CD4-positive, alpha-beta T cell (primary cell): Measurements from ENCODE around the gene TPK1. TPM values are rescaled to one million over a fixed set of nuclear protein-coding genes. Genes with fewer than 3 reads are reported as not detected.

Experiments used
- ATAC-seq: fragments of 200-7000 bp; cut with Tn5 transposase; one replicate; pipeline ENCODE4 v1.10.0; 2022; ENCODE audit warnings: mild to moderate bottlenecking; ENCODE audit not compliant: poor library complexity
- CTCF ChIA-PET: fragments of 350-600 bp; sonication (Branson Sonifier 250); formaldehyde crosslinking; loops from one replicate; lab custom pipeline; 2021; ENCODE audit warnings: antibody characterized with exemption, inconsistent platforms; lab: Charles Lee
- POLR2A ChIA-PET: fragments of 350-600 bp; sonication (Branson Sonifier 250); formaldehyde crosslinking; loops from one replicate; lab custom pipeline; 2021; ENCODE audit warnings: antibody characterized with exemption, inconsistent platforms; lab: Charles Lee
- DNase-seq, 14 experiments: peaks; one replicate each; pipeline ENCODE4 v3.0.0-alpha.2; 2013 to 2020; ENCODE audit warnings: mixed read lengths in 2 of 14
- H3K27ac ChIP-seq, 2 donors: one replicate each; pipeline versions ENCODE4 v1.5.1 to v1.7.0; 2013; ENCODE audit warnings: low read length in 2 of 2, low read depth in 1 of 2, mild to moderate bottlenecking in 1 of 2
- H3K27me3 ChIP-seq, 2 experiments: 1 replicate in 1 of 2; 2 replicates in 1 of 2; pipeline versions ENCODE4 v1.6.1 to v1.7.0; 2013; ENCODE audit warnings: low read length in 2 of 2, control low read depth in 1 of 2, mild to moderate bottlenecking in 1 of 2, moderate library complexity in 1 of 2; ENCODE audit not compliant: insufficient read depth in 2 of 2, control insufficient read depth in 1 of 2
- H3K36me3 ChIP-seq: one replicate; pipeline ENCODE4 v1.6.1; 2013; ENCODE audit warnings: low read length, control low read depth; ENCODE audit not compliant: insufficient read depth
- H3K4me1 ChIP-seq: one replicate; pipeline ENCODE4 v1.6.1; 2013; ENCODE audit warnings: low read length, control low read depth; ENCODE audit not compliant: insufficient read depth
- H3K4me3 ChIP-seq: one replicate; pipeline ENCODE4 v1.5.1; 2013; ENCODE audit warnings: mild to moderate bottlenecking, low read length, moderate library complexity
- H3K9me3 ChIP-seq, 2 experiments: 1 replicate in 1 of 2; 2 replicates in 1 of 2; pipeline versions ENCODE4 v1.6.1 to v1.7.0; 2013; ENCODE audit warnings: low read length in 2 of 2, mild to moderate bottlenecking in 2 of 2, control low read depth in 1 of 2, moderate library complexity in 1 of 2; ENCODE audit not compliant: control insufficient read depth in 1 of 2, insufficient read depth in 1 of 2
- H3K27ac Mint-ChIP-seq: one replicate; pipeline ENCODE4 v1.8.0; 2020; ENCODE audit warnings: mixed read lengths
- H3K27me3 Mint-ChIP-seq: one replicate; pipeline ENCODE4 v1.8.0; 2021; ENCODE audit warnings: mixed read lengths
- H3K36me3 Mint-ChIP-seq: one replicate; pipeline ENCODE4 v1.8.0; 2021; ENCODE audit warnings: low read depth, mixed read lengths
- H3K4me1 Mint-ChIP-seq: one replicate; pipeline ENCODE4 v1.8.0; 2021; ENCODE audit warnings: low read depth, mixed read lengths
- H3K4me3 Mint-ChIP-seq: one replicate; pipeline ENCODE4 v1.8.0; 2020; ENCODE audit warnings: mild to moderate bottlenecking, mixed read lengths
- H3K9me3 Mint-ChIP-seq: one replicate; pipeline ENCODE4 v1.8.0; 2020; ENCODE audit warnings: mixed read lengths
- intact Hi-C, 2 experiments: fragments of 100-400 bp; cut with DNase I in 1 of 2; cut with micrococcal nuclease in 1 of 2; formaldehyde crosslinking; loops; one replicate each; pipeline versions ENCODE4 v1.15.1 to v1.9.0; 2023 to 2025; cut with DNase I, micrococcal nuclease
- total RNA-seq, 174 experiments: library from RNA in 2 of 174; stranded (reverse) in 2 of 174; gene quantifications; one replicate each; pipeline ENCODE4 v1.2.3 and lab custom pipeline; 2021 to 2026
- TF ChIP-seq, protein P1 (sequence below): fragments of 200-600 bp; IDR thresholded peaks from one replicate; pipeline ENCODE4 v1.8.0; 2022; ENCODE audit warnings: antibody characterized with exemption, mild to moderate bottlenecking

Gene TPK1
- total RNA-seq, 2 experiments from 2014 or later = 17.1 to 17.8 TPM

GRCh38 chr7:144863320-144863647 lies 27.4 kb upstream of the TPK1 start:
- no peak overlapping the region for H3K27ac ChIP-seq
- Mint-ChIP-seq H3K27me3 (peaks cover 10% of the 10 kb centered on the region), H3K4me1 (no peaks in the 10 kb centered on the region), H3K36me3 (no peaks in the 10 kb centered on the region), H3K4me3 (no peak overlapping the region), H3K27ac (no peak overlapping the region), H3K9me3 (peaks cover 2% of the 10 kb centered on the region)
- DNase-seq (no peak), ATAC-seq (no peak)
- no peaks in the 10 kb centered on the region for H3K4me1 ChIP-seq
- H3K27me3 ChIP-seq = no peaks in the 10 kb centered on the region
- intact Hi-C loops = no loop called here
- no peak overlapping the region for H3K4me3 ChIP-seq
- TF ChIP-seq, protein P1, sequence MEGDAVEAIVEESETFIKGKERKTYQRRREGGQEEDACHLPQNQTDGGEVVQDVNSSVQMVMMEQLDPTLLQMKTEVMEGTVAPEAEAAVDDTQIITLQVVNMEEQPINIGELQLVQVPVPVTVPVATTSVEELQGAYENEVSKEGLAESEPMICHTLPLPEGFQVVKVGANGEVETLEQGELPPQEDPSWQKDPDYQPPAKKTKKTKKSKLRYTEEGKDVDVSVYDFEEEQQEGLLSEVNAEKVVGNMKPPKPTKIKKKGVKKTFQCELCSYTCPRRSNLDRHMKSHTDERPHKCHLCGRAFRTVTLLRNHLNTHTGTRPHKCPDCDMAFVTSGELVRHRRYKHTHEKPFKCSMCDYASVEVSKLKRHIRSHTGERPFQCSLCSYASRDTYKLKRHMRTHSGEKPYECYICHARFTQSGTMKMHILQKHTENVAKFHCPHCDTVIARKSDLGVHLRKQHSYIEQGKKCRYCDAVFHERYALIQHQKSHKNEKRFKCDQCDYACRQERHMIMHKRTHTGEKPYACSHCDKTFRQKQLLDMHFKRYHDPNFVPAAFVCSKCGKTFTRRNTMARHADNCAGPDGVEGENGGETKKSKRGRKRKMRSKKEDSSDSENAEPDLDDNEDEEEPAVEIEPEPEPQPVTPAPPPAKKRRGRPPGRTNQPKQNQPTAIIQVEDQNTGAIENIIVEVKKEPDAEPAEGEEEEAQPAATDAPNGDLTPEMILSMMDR = no peak
- CTCF ChIA-PET = interaction anchor here (0.6 kb wide), 1 partner anchor 27 kb away, joined by 3 read pairs; the partner anchor contains the start of gene TPK1
- H3K9me3 ChIP-seq = no peaks in the 10 kb centered on the region
- H3K36me3 ChIP-seq = no peaks in the 10 kb centered on the region
- POLR2A ChIA-PET = no interaction called here

GRCh38 chr7:144862612-144863319 lies 26.9 kb upstream of the TPK1 start:
- no peak overlapping the region for H3K27ac Mint-ChIP-seq
- no peaks in the 10 kb centered on the region for H3K9me3 ChIP-seq
- no peak overlapping the region for H3K27ac ChIP-seq
- DNase-seq = no peak
- peaks cover 10% of the 10 kb centered on the region for H3K27me3 Mint-ChIP-seq
- intact Hi-C loops = no loop called here
- H3K4me3 ChIP-seq = no peak overlapping the region
- no peaks in the 10 kb centered on the region for H3K36me3 Mint-ChIP-seq
- TF ChIP-seq, protein P1 = no peak
- peaks cover 2% of the 10 kb centered on the region for H3K9me3 Mint-ChIP-seq
- H3K4me3 Mint-ChIP-seq = no peak overlapping the region
- no peaks in the 10 kb centered on the region for H3K27me3 ChIP-seq
- no peak for ATAC-seq
- no peaks in the 10 kb centered on the region for H3K36me3 ChIP-seq
- no peaks in the 10 kb centered on the region for H3K4me1 ChIP-seq
- ChIA-PET CTCF (interaction anchor here (0.6 kb wide), 1 partner anchor 27 kb away, joined by 3 read pairs; the partner anchor contains the start of gene TPK1), POLR2A (no interaction called here)
- H3K4me1 Mint-ChIP-seq = no peaks in the 10 kb centered on the region

DNA sequence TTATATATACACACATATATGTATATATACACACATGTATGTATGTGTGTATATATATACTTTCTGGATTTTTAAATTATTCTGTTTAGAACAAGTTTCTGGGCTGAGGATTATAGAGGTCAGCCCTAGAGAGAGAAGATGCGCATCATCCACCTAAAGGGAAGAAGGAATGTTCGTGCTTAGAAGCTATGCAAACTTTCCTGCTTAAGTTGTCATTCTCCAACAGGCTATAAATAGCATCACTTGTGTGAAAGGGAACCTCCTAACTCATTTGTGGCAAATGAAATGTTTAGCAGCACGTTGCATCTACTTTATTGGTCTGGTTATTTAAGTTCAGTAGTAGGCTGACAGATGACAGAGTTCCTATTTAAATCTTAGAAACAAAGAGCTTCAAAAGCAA lies 23.9 kb upstream of the TPK1 start:
- Mint-ChIP-seq H3K4me1 (peaks cover 3% of the 10 kb centered on the region), H3K27me3 (no peaks in the 10 kb centered on the region), H3K36me3 (no peaks in the 10 kb centered on the region), H3K27ac (no peak overlapping the region), H3K9me3 (peaks cover 2% of the 10 kb centered on the region), H3K4me3 (no peak overlapping the region)
- no peaks in the 10 kb centered on the region for H3K27me3 ChIP-seq
- TF ChIP-seq, protein P1 = no peak
- H3K36me3 ChIP-seq = no peaks in the 10 kb centered on the region
- POLR2A ChIA-PET = no interaction called here
- no peak overlapping the region for H3K4me3 ChIP-seq
- H3K9me3 ChIP-seq = no peaks in the 10 kb centered on the region
- ATAC-seq (no peak), DNase-seq (no peak)
- no peaks in the 10 kb centered on the region for H3K4me1 ChIP-seq
- CTCF ChIA-PET = no interaction called here
- intact Hi-C loops = loop anchor here in 1 of 2 experiments (5.0 kb wide), 2 partner anchors 38 to 122 kb away; no protein-coding TSS in a partner anchor
- H3K27ac ChIP-seq = no peak overlapping the region
